Adipose tissue (tissue), 3 donors: ENCODE data around the gene PLEKHS1. TPM values are rescaled to one million over a fixed set of nuclear protein-coding genes. Genes with fewer than 3 reads are reported as not detected.

Experiments used
- H3K27ac ChIP-seq: one replicate; pipeline ENCODE4 v1.5.1; 2013; ENCODE audit warnings: low read depth, low read length
- WGBS, 3 donors: extraction: QIAGEN DNeasy Blood & Tissue Kit; methylation state at CpG; one replicate each; pipeline ENCODE4 v1.1.7; 2013; 5-methylcytosine and 5-hydroxymethylcytosine counted together
- polyA plus RNA-seq, 3 donors: library from polyadenylated mRNA; stranded (reverse); fragments of 200-250 nt; gene quantifications; one replicate each; pipeline ENCODE4 v1.2.3, GENCODE V29; 2013
- donor health status: healthy with polysubstance abuse.
- donor health status: Bipolar disorder and iron deficiency.
- donor health status: healthy.

The PLEKHS1 gene
- polyA plus RNA-seq: 1 to 10 TPM in 1 of 3 donors, under 1 TPM in 1, not detected in 1; 0.01 to 4.2 TPM

DNA sequence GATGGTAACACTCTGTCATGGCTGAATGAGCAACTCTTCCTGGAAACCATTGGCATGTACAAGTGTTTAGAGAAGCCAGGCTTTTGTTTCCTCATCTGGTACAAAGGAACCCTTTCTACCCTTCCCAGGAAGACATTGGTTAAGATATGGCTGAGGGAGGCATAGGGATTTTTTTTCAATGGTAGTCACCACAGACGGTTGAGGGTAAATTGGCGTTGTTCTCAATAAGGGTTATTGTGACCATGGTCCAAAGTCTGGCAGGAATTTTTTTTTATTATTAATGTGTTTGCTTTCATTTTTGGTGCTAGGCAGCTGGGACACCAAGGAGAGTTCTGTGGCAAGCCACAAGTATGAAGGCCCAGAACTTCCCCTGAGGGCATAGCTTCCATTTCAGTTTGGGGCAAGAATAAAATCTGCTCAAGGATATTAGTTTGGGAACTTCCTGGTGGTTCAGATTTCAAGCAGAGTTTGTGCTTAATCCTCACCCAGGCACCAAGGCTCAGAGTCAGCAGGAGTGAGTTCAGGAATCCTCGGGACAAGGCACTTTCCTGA lies at the start of gene PLEKHS1:
TSS of gene PLEKHS1 (plus strand) at position 502 of the 552 bp plus-strand sequence. CDS start 3,596 bp downstream, outside the sequence.
- H3K27ac ChIP-seq: no peak within 1 kb of the TSS
- 75 to 96% (median 93%) methylated on average over 3 of the region's 3 CpGs for WGBS, 3 donors

DNA sequence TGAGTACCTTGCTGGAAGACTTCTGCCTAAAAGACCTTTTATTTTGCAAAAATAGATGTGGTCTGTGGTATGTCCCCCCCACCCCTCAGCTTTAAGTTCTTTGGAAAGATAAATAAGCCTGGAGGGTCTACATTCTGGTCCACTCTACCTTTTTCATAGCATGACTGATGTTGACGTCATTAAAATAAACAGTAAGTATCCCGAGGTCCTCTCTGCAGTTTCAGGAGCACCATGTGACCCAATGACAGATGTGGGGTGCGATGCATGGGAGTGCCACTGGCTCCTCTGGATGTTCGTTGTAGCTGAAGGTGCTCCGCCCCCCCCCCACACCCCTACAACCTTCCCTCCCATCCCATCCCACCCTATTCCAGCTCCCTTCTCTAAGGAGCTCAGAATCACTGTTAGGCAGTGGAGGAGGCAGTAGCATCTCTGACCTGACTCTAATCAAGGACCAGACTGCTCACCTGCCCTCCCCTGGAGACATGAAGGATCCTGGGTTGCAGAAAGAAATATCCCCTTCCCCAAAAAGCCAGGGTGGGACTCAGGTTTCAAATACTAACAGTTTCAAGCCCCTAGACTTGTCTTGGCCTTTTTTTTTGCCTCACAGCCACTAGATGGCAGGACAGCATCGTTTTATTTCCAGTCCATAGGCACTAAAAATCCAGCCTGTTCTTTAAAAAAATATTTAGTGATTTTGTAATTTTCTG lies 46.7 kb upstream of the PLEKHS1 start:
- no peak overlapping the region for H3K27ac ChIP-seq
- 53 to 62% (median 62%) methylated on average over 6 of the region's 6 CpGs for WGBS, 3 donors

GRCh38 chr10:113705344-113705652 lies 46.2 kb upstream of the PLEKHS1 start:
- H3K27ac ChIP-seq: no peak overlapping the region

- H3K27ac ChIP-seq: no peak overlapping the region
- 55 to 68% (median 58%) methylated on average over 5 of the region's 5 CpGs for WGBS, 3 donors
These were observed 44.9 kb upstream of the PLEKHS1 start for GRCh38 chr10:113706623-113707022.

DNA sequence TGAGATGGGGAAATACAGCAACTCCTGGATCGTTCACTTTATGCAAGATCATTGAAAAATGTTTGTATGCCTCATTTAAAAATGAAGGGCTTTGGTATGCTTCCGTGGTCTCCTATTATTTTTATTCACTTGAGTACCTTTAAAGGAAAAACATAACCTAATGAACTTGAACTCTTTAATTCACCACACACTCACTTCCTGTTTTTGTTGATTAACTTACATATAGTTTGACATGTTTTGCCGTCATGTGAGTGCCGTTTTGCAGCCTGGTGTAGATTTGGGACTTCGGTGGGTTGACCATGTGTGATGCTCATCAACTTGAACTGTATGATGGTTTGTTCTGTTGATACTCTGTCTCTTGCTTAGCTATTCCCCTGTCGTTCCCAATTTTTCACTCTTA lies 42.8 kb upstream of the PLEKHS1 start:
- WGBS, 3 donors: 82 to 89% (median 84%) methylated on average over 6 of the region's 6 CpGs
- no peak overlapping the region for H3K27ac ChIP-seq

DNA sequence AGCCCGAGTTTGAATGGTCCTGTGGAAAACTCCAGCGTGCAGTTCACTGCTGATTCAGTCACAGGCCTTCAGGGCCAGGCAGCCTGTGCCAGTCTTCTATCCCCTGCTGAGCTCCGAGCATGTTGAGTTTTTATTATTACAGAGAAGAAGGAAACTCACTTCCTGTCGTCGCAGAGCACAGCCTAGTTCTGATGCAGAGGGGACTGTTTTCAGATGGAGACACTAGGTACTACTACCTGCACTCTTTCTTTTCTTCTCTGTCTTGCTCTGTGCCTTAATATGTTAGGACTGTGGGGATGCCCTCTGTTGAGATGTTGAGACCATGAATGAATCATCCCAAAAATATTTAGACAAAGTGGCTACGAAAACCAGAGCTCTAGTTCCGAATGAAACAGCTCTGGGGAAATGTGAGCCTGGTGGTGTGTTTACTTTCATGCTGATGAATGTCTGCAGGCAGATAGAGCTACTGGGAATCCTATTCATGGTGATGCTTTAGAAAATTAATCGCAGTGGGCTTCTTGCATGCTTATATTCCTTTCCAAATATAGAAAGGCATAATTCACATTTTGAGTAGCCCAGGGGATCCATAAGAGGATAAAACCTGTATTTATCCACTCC lies 42.2 kb upstream of the PLEKHS1 start:
- 55 to 66% (median 57%) methylated on average over 8 of the region's 8 CpGs for WGBS, 3 donors
- H3K27ac ChIP-seq: no peak overlapping the region

- H3K27ac ChIP-seq: no peak overlapping the region
These were observed 40.3 kb upstream of the PLEKHS1 start for GRCh38 chr10:113711142-113711541.

GRCh38 chr10:113712024-113712423 lies 39.5 kb upstream of the PLEKHS1 start:
- WGBS, 3 donors: 84 to 95% (median 90%) methylated on average over 3 of the region's 3 CpGs
- no peak overlapping the region for H3K27ac ChIP-seq

More at GRCh38 chr10:113711142-113711541, 40.3 kb upstream of the PLEKHS1 start:
- 45 to 52% (median 48%) methylated on average over 2 of the region's 2 CpGs for WGBS, 3 donors

DNA sequence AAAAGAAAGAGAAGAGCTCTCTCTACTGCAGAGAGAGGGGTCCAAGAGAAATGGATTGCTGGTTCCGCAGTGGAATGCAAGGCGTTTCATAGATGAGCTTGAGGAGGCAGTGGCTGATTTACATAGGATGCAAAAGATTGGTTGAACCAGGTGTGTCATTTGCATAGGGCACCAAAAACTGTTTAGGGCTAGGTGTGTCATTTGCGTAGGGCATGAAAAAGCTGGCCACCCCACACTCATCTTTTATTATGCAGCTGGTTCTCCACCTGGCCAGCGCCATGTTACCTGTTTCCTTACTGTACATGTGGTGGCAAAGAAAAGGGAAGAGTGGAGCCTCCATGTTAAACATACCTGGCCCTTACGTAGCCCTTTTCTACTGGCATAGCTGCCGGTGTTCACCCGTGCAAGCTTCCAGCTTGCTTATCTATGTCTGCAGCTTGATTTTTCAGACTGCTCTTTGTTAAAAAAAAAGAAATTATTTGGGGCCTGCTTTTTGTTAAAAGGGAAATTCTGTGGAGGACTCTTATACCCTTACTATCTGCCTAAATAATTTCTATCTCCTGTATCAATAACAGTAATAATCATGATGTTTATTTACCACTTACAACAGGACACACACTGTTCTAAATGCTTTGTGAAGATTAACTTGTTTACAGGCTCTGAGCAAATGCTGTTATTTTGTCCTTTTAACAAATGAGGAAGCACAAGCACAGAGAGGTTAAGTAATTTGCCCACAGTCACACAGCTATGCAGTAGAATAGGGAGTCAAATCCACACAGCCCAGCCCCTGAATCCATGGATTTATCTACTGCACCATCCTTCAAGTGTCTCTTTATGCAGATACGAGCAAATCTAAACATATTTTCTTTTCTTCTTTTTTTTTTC lies 38.5 kb upstream of the PLEKHS1 start:
- 60 to 88% (median 83%) methylated on average over 8 of the region's 8 CpGs for WGBS, 3 donors
- H3K27ac ChIP-seq: no peak overlapping the region

- 65 to 82% (median 71%) methylated on average over 2 of the region's 2 CpGs for WGBS, 3 donors
- no peak overlapping the region for H3K27ac ChIP-seq
These were observed 37.9 kb upstream of the PLEKHS1 start for GRCh38 chr10:113713640-113713982.

- H3K27ac ChIP-seq: no peak overlapping the region
- WGBS, 3 donors: 57 to 75% (median 69%) methylated on average over 2 of the region's 2 CpGs
These were observed 35.2 kb upstream of the PLEKHS1 start for GRCh38 chr10:113716109-113716910.

DNA sequence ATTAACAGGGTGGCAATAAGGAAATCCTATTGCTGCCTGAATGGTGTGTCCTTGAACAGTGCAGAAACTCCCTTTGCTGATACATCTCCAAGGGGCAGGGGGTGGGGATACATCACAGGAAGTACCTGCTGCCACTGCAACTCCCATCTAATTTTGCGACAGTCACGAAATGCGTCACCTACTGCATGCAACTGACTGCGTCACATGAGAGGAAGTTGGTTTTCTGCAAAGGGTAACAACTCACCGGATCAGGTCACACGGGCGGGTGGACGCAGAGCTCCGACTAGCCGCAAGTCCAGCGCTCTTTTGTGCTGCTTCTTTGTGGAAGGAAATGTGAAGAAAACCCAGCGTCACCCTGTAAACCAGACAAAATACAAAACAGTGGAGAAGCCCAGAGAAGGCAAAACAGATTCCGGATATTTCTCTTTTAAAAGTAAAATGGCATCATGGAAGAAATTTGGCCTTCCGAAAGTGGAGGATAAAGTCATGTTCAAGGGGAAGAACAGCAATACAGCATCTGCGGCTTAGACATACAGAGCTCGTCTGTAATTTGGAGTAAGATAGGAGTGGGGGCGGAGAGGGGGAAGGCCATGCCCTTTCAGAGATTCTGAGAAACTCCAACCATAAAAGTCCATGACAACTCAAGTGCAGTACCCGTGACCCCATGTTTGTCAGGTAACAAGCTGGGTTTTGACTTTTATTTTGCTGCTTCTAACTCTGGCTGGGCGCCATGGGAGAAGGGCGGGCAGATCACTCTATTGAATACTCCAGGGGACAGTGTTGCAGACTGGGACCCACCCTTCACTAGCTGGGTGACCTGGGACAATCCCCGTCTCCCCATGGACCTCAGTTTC lies 32.3 kb upstream of the PLEKHS1 start:
- no peak overlapping the region for H3K27ac ChIP-seq
- WGBS, 3 donors: 89 to 97% (median 89%) methylated on average over 21 of the region's 21 CpGs

DNA sequence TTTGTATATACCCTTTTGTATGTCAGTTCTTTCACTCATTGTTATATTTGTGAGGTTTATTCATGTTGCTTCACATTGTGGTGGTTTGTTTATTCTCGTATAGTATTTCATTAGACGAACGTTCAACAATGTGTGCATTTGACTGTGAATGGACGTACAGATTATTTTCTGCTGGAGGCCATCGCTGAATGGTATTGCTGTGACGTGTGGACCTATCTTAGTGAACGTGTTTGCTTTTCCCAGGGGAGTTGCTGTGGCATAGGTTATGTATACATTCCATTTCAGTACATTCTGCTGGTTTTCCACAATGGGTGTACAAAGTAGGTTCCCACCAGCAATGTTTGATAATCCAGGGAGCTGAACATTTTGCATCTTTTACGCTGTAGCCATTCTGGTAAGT lies 31.1 kb upstream of the PLEKHS1 start:
- no peak overlapping the region for H3K27ac ChIP-seq
- WGBS, 3 donors: 83 to 90% (median 84%) methylated on average over 8 of the region's 8 CpGs

DNA sequence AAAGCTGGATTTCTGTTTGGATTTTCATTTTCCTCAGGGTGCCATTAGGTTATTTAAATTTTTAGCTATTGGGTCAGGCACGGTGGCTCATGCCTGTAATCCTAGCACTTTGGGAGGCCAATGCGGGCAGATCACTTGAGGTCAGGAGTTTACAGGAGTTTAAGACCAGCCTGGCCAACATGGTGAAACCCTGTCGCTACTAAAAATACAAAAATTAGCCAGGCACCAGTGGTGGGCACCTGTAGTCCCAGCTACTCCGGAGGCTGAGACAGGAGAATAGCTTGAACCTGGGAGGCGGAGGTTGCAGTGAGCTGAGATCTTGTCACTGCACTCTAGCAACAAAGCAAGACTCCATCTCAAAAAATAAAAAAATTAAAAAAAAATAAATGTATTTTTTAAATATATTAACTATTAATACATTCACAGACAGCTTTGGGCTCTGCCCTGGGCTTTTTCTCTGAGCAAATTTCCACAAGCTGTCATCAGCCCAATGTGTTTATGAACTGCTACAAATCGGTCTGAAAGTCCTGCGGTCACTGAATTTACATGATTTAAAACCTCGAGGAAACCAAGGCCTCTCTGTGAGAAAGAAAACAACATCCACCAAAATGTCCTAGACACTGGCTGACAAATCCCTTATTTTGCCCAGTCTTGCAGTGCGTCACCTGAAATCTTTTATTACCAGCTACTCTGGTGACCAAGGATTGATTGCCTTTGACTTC lies 19.2 kb upstream of the PLEKHS1 start:
- no peak overlapping the region for H3K27ac ChIP-seq
- WGBS, 3 donors: 90 to 92% (median 91%) methylated on average over 9 of the region's 9 CpGs

DNA sequence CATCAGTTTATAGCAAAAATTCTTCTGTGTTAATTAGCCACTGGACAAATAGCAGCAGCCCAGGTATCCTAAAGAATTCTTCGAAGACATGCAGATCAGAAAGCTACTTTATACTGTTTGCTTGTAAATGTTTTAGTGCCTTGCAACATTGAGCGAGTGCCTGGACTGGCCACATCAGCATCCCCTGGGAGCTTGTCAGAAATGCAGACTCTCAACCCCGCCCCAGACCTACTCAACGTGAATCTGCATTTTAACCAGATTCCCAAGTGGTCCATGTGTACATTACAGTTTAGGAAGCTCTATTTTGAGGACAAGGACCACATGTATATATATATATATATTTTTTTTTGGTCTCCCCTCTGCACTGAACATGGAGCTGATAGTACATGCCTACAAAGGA lies 18.5 kb upstream of the PLEKHS1 start:
- WGBS, 3 donors: 75 to 82% (median 77%) methylated on average over 4 of the region's 4 CpGs
- no peak overlapping the region for H3K27ac ChIP-seq

DNA sequence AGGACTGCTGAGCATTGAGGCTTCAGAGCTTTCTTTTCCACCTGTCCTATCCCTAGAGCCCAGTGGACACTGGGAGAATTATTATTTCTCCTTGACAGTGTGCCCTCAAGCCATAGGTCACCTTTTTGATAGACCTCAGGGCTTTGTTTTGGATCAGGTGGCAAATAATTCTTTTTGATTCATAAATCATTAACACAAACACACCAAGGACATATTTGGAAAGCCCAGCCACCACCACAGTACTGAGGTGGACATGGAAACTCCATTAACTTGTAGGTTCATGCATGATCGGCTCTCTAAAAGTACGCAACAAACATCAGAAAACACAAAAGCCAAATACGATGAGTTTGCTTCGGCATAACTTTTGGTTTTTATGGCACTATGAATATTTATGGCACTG lies 17.8 kb upstream of the PLEKHS1 start:
- 79 to 97% (median 89%) methylated on average over 4 of the region's 4 CpGs for WGBS, 3 donors
- H3K27ac ChIP-seq: no peak overlapping the region

- H3K27ac ChIP-seq: no peak overlapping the region
- WGBS, 3 donors: 3 to 15% (median 10%) methylated on average over 2 of the region's 2 CpGs
These were observed 15.6 kb upstream of the PLEKHS1 start for GRCh38 chr10:113735913-113736312.
